Fibroblast of skin of right biceps (primary cell): ENCODE measurements around the gene IFT57.
"Not testable (repeated sequence)": the region's sequence is repeated elsewhere in the genome, so short reads cannot be mapped to it uniquely, and the experiment has no call there.

Experiments
- DNase-seq: peaks from one replicate; pipeline ENCODE4 v3.0.0-alpha.2; 2013

The IFT57 gene

GRCh38 chr3:108221911-108222852, at the start of gene IFT57:
Gene IFT57 (minus strand): TSS chr3:108222424. CDS start chr3:108222322, 102 bp downstream.
- DNase-seq: peak; percentile 98

GRCh38 chr3:108271626-108272025, 49.4 kb upstream of the IFT57 start:
- DNase-seq: no peak

- not testable (repeated sequence) for DNase-seq
Observed at GRCh38 chr3:108268235-108268634, 46.0 kb upstream of the IFT57 start.

- not testable (repeated sequence) for DNase-seq
Observed at GRCh38 chr3:108264534-108265298, 42.5 kb upstream of the IFT57 start.

- no peak for DNase-seq
Observed at GRCh38 chr3:108255131-108255530, 32.9 kb upstream of the IFT57 start.

GRCh38 chr3:108251844-108252243, 29.6 kb upstream of the IFT57 start:
- DNase-seq: no peak

GRCh38 chr3:108251265-108251664, 29.0 kb upstream of the IFT57 start:
- no peak for DNase-seq

- DNase-seq: no peak
Observed at GRCh38 chr3:108250626-108251025, 28.4 kb upstream of the IFT57 start.

GRCh38 chr3:108243243-108243642, 21.0 kb upstream of the IFT57 start:
- no peak for DNase-seq

- DNase-seq: no peak
Observed at GRCh38 chr3:108242776-108243175, 20.6 kb upstream of the IFT57 start.

- no peak for DNase-seq
Observed at GRCh38 chr3:108241721-108242120, 19.5 kb upstream of the IFT57 start.

GRCh38 chr3:108241146-108241545, 18.9 kb upstream of the IFT57 start:
- no peak for DNase-seq

GRCh38 chr3:108239082-108239481, 16.9 kb upstream of the IFT57 start:
- DNase-seq: no peak

- DNase-seq: no peak
Observed at GRCh38 chr3:108235290-108235689, 13.1 kb upstream of the IFT57 start.

GRCh38 chr3:108234387-108234957, 12.2 kb upstream of the IFT57 start:
- DNase-seq: no peak

GRCh38 chr3:108228286-108228685, 6.1 kb upstream of the IFT57 start:
- DNase-seq: no peak

GRCh38 chr3:108227131-108227530, 4.9 kb upstream of the IFT57 start:
- no peak for DNase-seq

GRCh38 chr3:108225221-108225620, 3.0 kb upstream of the IFT57 start:
- DNase-seq: no peak

GRCh38 chr3:108223928-108224327, 1.7 kb upstream of the IFT57 start:
- DNase-seq: peak; percentile 36

- DNase-seq: no peak
Observed at GRCh38 chr3:108222853-108223565, 785 bp upstream of the IFT57 start.

GRCh38 chr3:108221393-108221792, 831 bp downstream of the IFT57 start:
- DNase-seq: no peak

- no peak for DNase-seq
Observed at GRCh38 chr3:108219336-108219735, 2.9 kb downstream of the IFT57 start.

- peak; percentile 29 for DNase-seq
Observed at GRCh38 chr3:108218811-108219210, 3.4 kb downstream of the IFT57 start.
